ENCODE data around the gene PHLDB2. TPM values are rescaled to one million over a fixed set of nuclear protein-coding genes. Genes with fewer than 3 reads are reported as not detected.

The PHLDB2 gene
- total RNA-seq, 1 donor from 2014 or later: 37.2 TPM

GRCh38 chr3:111904376-111905241, 45.5 kb downstream of the PHLDB2 start:
- peaks cover 19% of the 10 kb centered on the region for H3K36me3 Mint-ChIP-seq
- no peak for TF ChIP-seq CTCF (IDR thresholded peaks at IDR 0.05; ENCODE audit: unreplicated experiment)
- peaks cover 9% of the 10 kb centered on the region for H3K9me3 Mint-ChIP-seq
- no peak overlapping the region for H3K4me3 Mint-ChIP-seq
- H3K27me3 Mint-ChIP-seq (ENCODE audit: low read depth): no peaks in the 10 kb centered on the region
- H3K27ac Mint-ChIP-seq: no peak overlapping the region
- no peak for DNase-seq (ENCODE audit: low spot score in 2 of 2, unreplicated experiment in 2 of 2)
- peaks cover 1% of the 10 kb centered on the region for H3K4me1 Mint-ChIP-seq

GRCh38 chr3:111906656-111907055, 47.6 kb downstream of the PHLDB2 start:
- H3K4me3 Mint-ChIP-seq: no peak overlapping the region
- no peak for DNase-seq (ENCODE audit: low spot score in 2 of 2, unreplicated experiment in 2 of 2)
- H3K27me3 Mint-ChIP-seq (ENCODE audit: low read depth): no peaks in the 10 kb centered on the region
- no peak for TF ChIP-seq CTCF (IDR thresholded peaks at IDR 0.05; ENCODE audit: unreplicated experiment)
- H3K9me3 Mint-ChIP-seq: no peaks in the 10 kb centered on the region
- peaks cover 11% of the 10 kb centered on the region for H3K4me1 Mint-ChIP-seq
- H3K27ac Mint-ChIP-seq: no peak overlapping the region
- peaks cover 9% of the 10 kb centered on the region for H3K36me3 Mint-ChIP-seq

GRCh38 chr3:111907151-111907550, 48.1 kb downstream of the PHLDB2 start:
- Mint-ChIP-seq H3K4me3 (no peak overlapping the region), H3K9me3 (no peaks in the 10 kb centered on the region), H3K4me1 (peaks cover 16% of the 10 kb centered on the region), H3K36me3 (peaks cover 9% of the 10 kb centered on the region), H3K27me3 (ENCODE audit: low read depth) (no peaks in the 10 kb centered on the region), H3K27ac (no peak overlapping the region)
- DNase-seq (ENCODE audit: low spot score in 2 of 2, unreplicated experiment in 2 of 2): no peak
- no peak for TF ChIP-seq CTCF (IDR thresholded peaks at IDR 0.05; ENCODE audit: unreplicated experiment)

- Mint-ChIP-seq H3K9me3 (no peaks in the 10 kb centered on the region), H3K27ac (no peak overlapping the region), H3K4me3 (no peak overlapping the region), H3K36me3 (peaks cover 6% of the 10 kb centered on the region), H3K4me1 (peaks cover 14% of the 10 kb centered on the region), H3K27me3 (ENCODE audit: low read depth) (no peaks in the 10 kb centered on the region)
- no peak for TF ChIP-seq CTCF (IDR thresholded peaks at IDR 0.05; ENCODE audit: unreplicated experiment)
- DNase-seq (ENCODE audit: low spot score in 2 of 2, unreplicated experiment in 2 of 2): no peak
Measured at GRCh38 chr3:111910806-111911205, 51.7 kb downstream of the PHLDB2 start.

GRCh38 chr3:111911446-111911845, 52.4 kb downstream of the PHLDB2 start:
- Mint-ChIP-seq H3K4me3 (no peak overlapping the region), H3K27me3 (ENCODE audit: low read depth) (no peaks in the 10 kb centered on the region), H3K4me1 (peaks cover 18% of the 10 kb centered on the region), H3K36me3 (peaks cover 6% of the 10 kb centered on the region), H3K9me3 (no peaks in the 10 kb centered on the region), H3K27ac (no peak overlapping the region)
- no peak for DNase-seq (ENCODE audit: low spot score in 2 of 2, unreplicated experiment in 2 of 2)
- no peak for TF ChIP-seq CTCF (IDR thresholded peaks at IDR 0.05; ENCODE audit: unreplicated experiment)
